KOPT-K1 (cell line): ENCODE data around the gene C15orf40.
"Not testable (repeated sequence)": the region's sequence is repeated elsewhere in the genome, so short reads cannot be mapped to it uniquely, and the experiment has no call there.

Experiments used
- H3K27ac ChIP-seq: fragments of 200-600 bp; sonication (generic); 2 replicates; pipeline ENCODE4 v1.5.1; 2016; ENCODE audit warnings: antibody characterized with exemption, mild to moderate bottlenecking, low read depth, low read length; ENCODE audit not compliant: poor library complexity, severe bottlenecking
- H3K36me3 ChIP-seq: fragments of 200-600 bp; sonication (generic); 2 replicates; pipeline ENCODE4 v1.5.1; 2017; ENCODE audit warnings: antibody characterized with exemption, mild to moderate bottlenecking, low read length, moderate library complexity; ENCODE audit not compliant: insufficient read depth
- H3K9me3 ChIP-seq: fragments of 200-600 bp; sonication (generic); 2 replicates; pipeline ENCODE4 v1.5.1; 2017; ENCODE audit warnings: antibody characterized with exemption, low read length, mild to moderate bottlenecking; ENCODE audit not compliant: insufficient read depth, poor library complexity, severe bottlenecking

Gene C15orf40

GRCh38 chr15:83011271-83012075 is at the start of gene C15orf40:
TSS of gene C15orf40 (minus strand) at chr15:83011639. CDS start at chr15:83011607, 32 bp downstream.
- Histone ChIP-seq H3K9me3 (no peaks in the 10 kb centered on the region), H3K36me3 (peaks cover 46% of the 10 kb centered on the region), H3K27ac (peak within 1 kb of the TSS; percentile 69)

- no peaks in the 10 kb centered on the region for H3K9me3 ChIP-seq
- H3K36me3 ChIP-seq, result peaks cover 70% of the 10 kb centered on the region
- no peak overlapping the region for H3K27ac ChIP-seq
These were observed 46.4 kb upstream of the C15orf40 start for GRCh38 chr15:83057696-83058376.

GRCh38 chr15:83057002-83057401 is 45.6 kb upstream of the C15orf40 start:
- Histone ChIP-seq H3K9me3 (no peaks in the 10 kb centered on the region), H3K27ac (no peak overlapping the region), H3K36me3 (peaks cover 67% of the 10 kb centered on the region)

- Histone ChIP-seq H3K9me3 (no peaks in the 10 kb centered on the region), H3K36me3 (peaks cover 86% of the 10 kb centered on the region), H3K27ac (no peak overlapping the region)
These were observed 41.7 kb upstream of the C15orf40 start for GRCh38 chr15:83053151-83053550.

- no peak overlapping the region for H3K27ac ChIP-seq
- peaks cover 87% of the 10 kb centered on the region for H3K36me3 ChIP-seq
These were observed 35.2 kb upstream of the C15orf40 start for GRCh38 chr15:83046558-83047127.

GRCh38 chr15:83044156-83044555 is 32.7 kb upstream of the C15orf40 start:
- Histone ChIP-seq H3K9me3 (no peaks in the 10 kb centered on the region), H3K36me3 (peaks cover 94% of the 10 kb centered on the region), H3K27ac (no peak overlapping the region)

More at GRCh38 chr15:83046558-83047127, 35.2 kb upstream of the C15orf40 start:
- H3K9me3 ChIP-seq, result no peaks in the 10 kb centered on the region

- H3K9me3 ChIP-seq, result peaks cover 9% of the 10 kb centered on the region
- no peak overlapping the region for H3K27ac ChIP-seq
- H3K36me3 ChIP-seq, result peaks cover 83% of the 10 kb centered on the region
These were observed 27.8 kb upstream of the C15orf40 start for GRCh38 chr15:83039206-83039605.

GRCh38 chr15:83036253-83036652 is 24.8 kb upstream of the C15orf40 start:
- H3K27ac ChIP-seq, result no peak overlapping the region
- peaks cover 79% of the 10 kb centered on the region for H3K36me3 ChIP-seq
- peaks cover 9% of the 10 kb centered on the region for H3K9me3 ChIP-seq

- H3K36me3 ChIP-seq, result peaks cover 77% of the 10 kb centered on the region
- H3K9me3 ChIP-seq, H3K27ac ChIP-seq: not testable (repeated sequence)
These were observed 19.8 kb upstream of the C15orf40 start for GRCh38 chr15:83031234-83031633.

- Histone ChIP-seq H3K9me3 (no peaks in the 10 kb centered on the region), H3K27ac (no peak overlapping the region), H3K36me3 (peaks cover 83% of the 10 kb centered on the region)
These were observed 18.6 kb upstream of the C15orf40 start for GRCh38 chr15:83030021-83030420.

GRCh38 chr15:83018436-83018835 is 7.0 kb upstream of the C15orf40 start:
- Histone ChIP-seq H3K9me3 (no peaks in the 10 kb centered on the region), H3K27ac (no peak overlapping the region), H3K36me3 (peaks cover 73% of the 10 kb centered on the region)

GRCh38 chr15:83016906-83017305 is 5.5 kb upstream of the C15orf40 start:
- Histone ChIP-seq H3K36me3 (peaks cover 64% of the 10 kb centered on the region), H3K27ac (no peak overlapping the region), H3K9me3 (no peaks in the 10 kb centered on the region)

GRCh38 chr15:83015361-83015760 is 3.9 kb upstream of the C15orf40 start:
- Histone ChIP-seq H3K27ac (no peak overlapping the region), H3K36me3 (peaks cover 48% of the 10 kb centered on the region), H3K9me3 (no peaks in the 10 kb centered on the region)

- Histone ChIP-seq H3K27ac (no peak overlapping the region), H3K9me3 (no peaks in the 10 kb centered on the region), H3K36me3 (peaks cover 47% of the 10 kb centered on the region)
These were observed 2.8 kb upstream of the C15orf40 start for GRCh38 chr15:83014205-83014653.

GRCh38 chr15:83012636-83013035 is 1.2 kb upstream of the C15orf40 start:
- Histone ChIP-seq H3K9me3 (no peaks in the 10 kb centered on the region), H3K36me3 (peaks cover 44% of the 10 kb centered on the region), H3K27ac (peak overlapping the region; percentile 69)
